CD14-positive monocyte (primary cell): ENCODE measurements around the gene ADAR. TPM values are rescaled to one million over a fixed set of nuclear protein-coding genes. Genes with fewer than 3 reads are reported as not detected.

Experiments used
- DNase-seq, 3 donors: peaks; one replicate each; pipeline ENCODE4 v3.0.0-alpha.2; 2011 to 2022
- H2AFZ ChIP-seq: 2 replicates; pipeline ENCODE4 v1.6.0; 2012; ENCODE audit warnings: mild to moderate bottlenecking, low read depth, low read length, inconsistent platforms; ENCODE audit not compliant: insufficient read depth, poor library complexity, severe bottlenecking
- H3K27ac ChIP-seq, 2 donors: 1 replicate in 1 of 2; 2 replicates in 1 of 2; pipeline ENCODE4 v1.5.1; 2012 to 2013; ENCODE audit warnings: low read length in 2 of 2, control low read depth in 1 of 2, inconsistent platforms in 1 of 2, low read depth in 1 of 2, mild to moderate bottlenecking in 1 of 2
- H3K27me3 ChIP-seq, 2 donors: one replicate each; pipeline versions ENCODE4 v1.6.0 to v1.6.1; 2011 to 2013; ENCODE audit warnings: low read length in 2 of 2; ENCODE audit not compliant: control insufficient read depth in 2 of 2, insufficient read depth in 2 of 2
- H3K36me3 ChIP-seq, 2 donors: replicated peaks in 1 of 2; 1 replicate in 1 of 2; 2 replicates in 1 of 2; pipeline versions ENCODE4 v1.5.1 to v1.6.1; 2012 to 2013; ENCODE audit warnings: low read length in 2 of 2, control low read depth in 1 of 2, inconsistent platforms in 1 of 2, mild to moderate bottlenecking in 1 of 2; ENCODE audit not compliant: insufficient read depth in 2 of 2, control insufficient read depth in 1 of 2
- H3K4me1 ChIP-seq, 2 donors: 1 replicate in 1 of 2; 2 replicates in 1 of 2; pipeline versions ENCODE4 v1.5.1 to v1.6.1; 2012 to 2013; ENCODE audit warnings: low read length in 2 of 2, control low read depth in 1 of 2, inconsistent platforms in 1 of 2, mild to moderate bottlenecking in 1 of 2, moderate library complexity in 1 of 2; ENCODE audit not compliant: insufficient read depth in 2 of 2, control insufficient read depth in 1 of 2
- H3K4me2 ChIP-seq: replicated peaks from 2 replicates; pipeline ENCODE3; 2012; ENCODE audit warnings: low read length, moderate library complexity, mild to moderate bottlenecking; ENCODE audit not compliant: poor library complexity, severe bottlenecking; ENCODE audit errors: extremely low read depth
- H3K4me3 ChIP-seq, 3 experiments: fragments of 200-600 bp in 1 of 3; sonication (generic) in 1 of 3; replicated peaks in 1 of 3; 1 replicate in 2 of 3; 2 replicates in 1 of 3; pipeline ENCODE4 v1.5.1; 2011 to 2013; ENCODE audit warnings: low read length in 3 of 3, mild to moderate bottlenecking in 3 of 3, control low read depth in 2 of 3, low read depth in 2 of 3, inconsistent platforms in 1 of 3, moderate library complexity in 1 of 3
- H3K79me2 ChIP-seq: 2 replicates; pipeline ENCODE4 v1.6.0; 2012; ENCODE audit warnings: mild to moderate bottlenecking, control low read depth, inconsistent platforms, low read length, moderate library complexity; ENCODE audit not compliant: insufficient read depth
- H3K9ac ChIP-seq: 2 replicates; pipeline ENCODE4 v1.6.0; 2017; ENCODE audit warnings: low read length, mild to moderate bottlenecking; ENCODE audit not compliant: insufficient read depth, poor library complexity, severe bottlenecking
- H3K9me3 ChIP-seq, 2 donors: replicated peaks in 1 of 2; 1 replicate in 1 of 2; 2 replicates in 1 of 2; pipeline versions ENCODE4 v1.5.1 to v1.6.1; 2012 to 2013; ENCODE audit warnings: low read length in 2 of 2, control low read depth in 1 of 2; ENCODE audit not compliant: control insufficient read depth in 1 of 2, insufficient read depth in 1 of 2
- H4K20me1 ChIP-seq: 2 replicates; pipeline ENCODE4 v1.6.0; 2012; ENCODE audit warnings: mild to moderate bottlenecking, low read length, control low read depth, moderate library complexity; ENCODE audit not compliant: insufficient read depth
- H3K27ac Mint-ChIP-seq, 7 donors: one replicate each; pipeline ENCODE4 v1.8.0; 2020; ENCODE audit warnings: mild to moderate bottlenecking in 7 of 7, mixed read lengths in 7 of 7, moderate library complexity in 6 of 7, inconsistent platforms in 2 of 7
- H3K27me3 Mint-ChIP-seq, 3 donors: one replicate each; pipeline ENCODE4 v1.8.0; 2021 to 2022; ENCODE audit warnings: low read depth in 3 of 3, mild to moderate bottlenecking in 3 of 3, mixed read lengths in 3 of 3, moderate library complexity in 3 of 3, inconsistent platforms in 1 of 3
- H3K36me3 Mint-ChIP-seq, 2 donors: one replicate each; pipeline ENCODE4 v1.8.0; 2020; ENCODE audit warnings: mixed read lengths in 2 of 2, inconsistent platforms in 1 of 2, mild to moderate bottlenecking in 1 of 2
- H3K4me1 Mint-ChIP-seq: one replicate; pipeline ENCODE4 v1.8.0; 2020; ENCODE audit warnings: mild to moderate bottlenecking, mixed read lengths
- H3K4me3 Mint-ChIP-seq, 2 donors: one replicate each; pipeline ENCODE4 v1.8.0; 2020; ENCODE audit warnings: mild to moderate bottlenecking in 2 of 2, mixed read lengths in 2 of 2, moderate library complexity in 1 of 2
- H3K9me3 Mint-ChIP-seq, 7 donors: one replicate each; pipeline ENCODE4 v1.8.0; 2020 to 2022; ENCODE audit warnings: mixed read lengths in 7 of 7, mild to moderate bottlenecking in 6 of 7, moderate library complexity in 6 of 7, inconsistent platforms in 2 of 7
- CTCF ChIP-seq: fragments of 200-600 bp; IDR thresholded peaks from one replicate; pipeline ENCODE4 v1.8.0; 2022; ENCODE audit warnings: antibody characterized with exemption, mild to moderate bottlenecking
- WGBS: methylation state at CpG from one replicate; pipeline ENCODE4 v1.1.5; 2013; ENCODE audit warnings: missing lambda C conversion rate; ENCODE audit not compliant: insufficient coverage; 5-methylcytosine and 5-hydroxymethylcytosine counted together
- intact Hi-C, 2 donors: fragments of 100-400 bp; cut with micrococcal nuclease; formaldehyde crosslinking; loops; one replicate each; pipeline versions ENCODE4 v1.15.0 to v1.15.1; 2023
- polyA plus RNA-seq, 3 donors: library from polyadenylated mRNA; depleted of rRNA in 1 of 3; unstranded in 2 of 3; stranded (reverse) in 1 of 3; fragments of 300-500 nt in 2 of 3; fragments of >200 nt in 1 of 3; fragmentation: Illumina TruSeq in 2 of 3; gene quantifications; 1 replicate in 2 of 3; 2 replicates in 1 of 3; pipeline ENCODE4 v1.2.3, GENCODE V29; 2012 to 2021

ADAR gene
- polyA plus RNA-seq, 3 donors: 57.3 to 100 (median 91.6) TPM

GRCh38 chr1:154547105-154547732 is 60.8 kb downstream of the ADAR start:
- 93% methylated on average over 6 of the region's 11 CpGs for WGBS

More at GRCh38 chr1:154547105-154547732, 60.8 kb downstream of the ADAR start:
- H3K27me3 Mint-ChIP-seq: peaks cover 0 to 4% (median 4%) of the 10 kb centered on the region in 3 donors
- no peaks in the 10 kb centered on the region for H3K9me3 Mint-ChIP-seq
- H4K20me1 ChIP-seq: peaks cover 44% of the 10 kb centered on the region
- peaks cover 38 to 39% of the 10 kb centered on the region in 2 donors for H3K36me3 Mint-ChIP-seq
- no peak overlapping the region for H3K9ac ChIP-seq
- no peak overlapping the region for H3K27ac Mint-ChIP-seq
- no peak overlapping the region for H3K27ac ChIP-seq
- intact Hi-C loops: loop anchor here in 1 of 2 donors (2.0 kb wide), 1 partner anchor 66 kb away; no protein-coding TSS in a partner anchor
- peaks cover 33 to 46% of the 10 kb centered on the region in 2 donors for H3K36me3 ChIP-seq
- no peak for DNase-seq
- no peak for TF ChIP-seq CTCF
- H3K27me3 ChIP-seq: no peaks in the 10 kb centered on the region
- peaks cover 3 to 11% of the 10 kb centered on the region in 2 donors for H3K4me1 ChIP-seq
- no peak overlapping the region for H3K4me2 ChIP-seq
- no peak overlapping the region for H3K4me3 ChIP-seq
- no peaks in the 10 kb centered on the region for H3K9me3 ChIP-seq
- H3K4me1 Mint-ChIP-seq: peaks cover 19% of the 10 kb centered on the region
- H3K4me3 Mint-ChIP-seq: no peak overlapping the region
- no peak overlapping the region for H2AFZ ChIP-seq
- H3K79me2 ChIP-seq: no peaks in the 10 kb centered on the region
